GM23338 (cell line): ENCODE data around the gene CEBPB. TPM values are rescaled to one million over a fixed set of nuclear protein-coding genes. Genes with fewer than 3 reads are reported as not detected.
"Not testable (repeated sequence)": the region's sequence is repeated elsewhere in the genome, so short reads cannot be mapped to it uniquely, and the experiment has no call there.

Experiments used
- ATAC-seq: fragments of 200-7000 bp; cut with Tn5 transposase; 3 replicates; pipeline ENCODE4 v1.9.1; 2020
- DNase-seq: peaks from one replicate; pipeline ENCODE4 v3.0.0-alpha.2; 2015; ENCODE audit warnings: low spot score
- H2AFZ ChIP-seq: fragments of 200-600 bp; sonication (generic); 2 replicates; pipeline ENCODE4 v1.8.0; 2016; ENCODE audit warnings: antibody characterized with exemption, mild to moderate bottlenecking, moderate library complexity
- H3F3A ChIP-seq: fragments of 200-600 bp; sonication (generic); replicated peaks from 2 replicates; pipeline ENCODE4 v1.8.0; 2017; ENCODE audit warnings: antibody characterized with exemption, mixed run types, low read depth
- H3K27ac ChIP-seq: fragments of 200-600 bp; sonication (generic); 2 replicates; pipeline ENCODE4 v1.6.1; 2016; ENCODE audit warnings: low read depth
- H3K27me3 ChIP-seq: fragments of 200-600 bp; sonication (generic); 2 replicates; pipeline ENCODE4 v1.8.0; 2016; ENCODE audit warnings: mild to moderate bottlenecking, mixed run types, moderate library complexity; ENCODE audit not compliant: insufficient read depth
- H3K36me3 ChIP-seq: fragments of 200-600 bp; sonication (generic); 2 replicates; pipeline ENCODE4 v1.8.0; 2016; ENCODE audit warnings: mild to moderate bottlenecking; ENCODE audit not compliant: insufficient read depth
- H3K4me1 ChIP-seq: fragments of 200-600 bp; sonication (generic); 2 replicates; pipeline ENCODE4 v1.8.0; 2016; ENCODE audit warnings: mild to moderate bottlenecking, moderate library complexity; ENCODE audit not compliant: insufficient read depth
- H3K4me2 ChIP-seq: fragments of 200-600 bp; sonication (generic); 2 replicates; pipeline ENCODE4 v1.7.1; 2017; ENCODE audit warnings: mixed run types
- H3K4me3 ChIP-seq: fragments of 200-600 bp; sonication (generic); 2 replicates; pipeline ENCODE4 v1.6.1; 2016; ENCODE audit warnings: mixed run types
- H3K79me2 ChIP-seq: fragments of 200-600 bp; sonication (generic); replicated peaks from 2 replicates; pipeline ENCODE4 v1.8.0; 2017; ENCODE audit warnings: mild to moderate bottlenecking; ENCODE audit not compliant: insufficient read depth
- H3K9me2 ChIP-seq: fragments of 200-600 bp; sonication (generic); 2 replicates; pipeline ENCODE4 v1.8.0; 2017; ENCODE audit not compliant: insufficient read depth
- H4K20me1 ChIP-seq: fragments of 200-600 bp; sonication (generic); replicated peaks from 2 replicates; pipeline ENCODE4 v1.8.0; 2017; ENCODE audit warnings: mild to moderate bottlenecking; ENCODE audit not compliant: insufficient read depth
- H3K27ac Mint-ChIP-seq: 2 replicates; pipeline ENCODE4 v1.8.0; 2020; ENCODE audit warnings: inconsistent platforms, mild to moderate bottlenecking, moderate library complexity, mixed read lengths
- H3K27me3 Mint-ChIP-seq: 3 replicates; pipeline ENCODE4 v1.8.0; 2022; ENCODE audit warnings: low read depth, mild to moderate bottlenecking, moderate library complexity, mixed read lengths, inconsistent platforms; ENCODE audit not compliant: insufficient read depth, poor library complexity
- H3K36me3 Mint-ChIP-seq: 3 replicates; pipeline ENCODE4 v1.8.0; 2021; ENCODE audit warnings: low read depth, mild to moderate bottlenecking, inconsistent platforms, moderate library complexity, mixed read lengths
- H3K4me1 Mint-ChIP-seq: 3 replicates; pipeline ENCODE4 v1.8.0; 2020; ENCODE audit warnings: mild to moderate bottlenecking, inconsistent platforms, mixed read lengths
- H3K4me3 Mint-ChIP-seq: 3 replicates; pipeline ENCODE4 v1.8.0; 2021; ENCODE audit warnings: moderate library complexity, mild to moderate bottlenecking, inconsistent platforms, mixed read lengths
- H3K9me3 Mint-ChIP-seq: 3 replicates; pipeline ENCODE4 v1.8.0; 2020; ENCODE audit warnings: moderate library complexity, mild to moderate bottlenecking, inconsistent platforms, mixed read lengths
- CREB1 ChIP-seq: fragments of 250-450 bp; sonication (Bioruptor Pico); IDR thresholded peaks from 2 replicates; pipeline ENCODE4 v1.5.0; 2020; ENCODE audit warnings: low read depth, mild to moderate bottlenecking, moderate library complexity
- CTCF ChIP-seq, 2 experiments: fragments of 200-600 bp in 1 of 2; sonication (generic) in 1 of 2; conservative IDR thresholded peaks; 2 replicates each; pipeline versions ENCODE4 v1.5.1 to v1.6.1; 2016 to 2017; ENCODE audit warnings: antibody characterized with exemption in 2 of 2, low read depth in 2 of 2, mild to moderate bottlenecking in 2 of 2, moderate library complexity in 1 of 2
- REST ChIP-seq: IDR thresholded peaks from one replicate; pipeline ENCODE4 v1.6.1; 2018; ENCODE audit warnings: antibody characterized with exemption; ENCODE audit not compliant: unreplicated experiment
- ZNF462 ChIP-seq: fragments of 250-450 bp; sonication (Bioruptor Pico); IDR thresholded peaks from 2 replicates; pipeline ENCODE4 v1.5.0; 2020; ENCODE audit warnings: mild to moderate bottlenecking, moderate library complexity
- polyA plus RNA-seq: library from polyadenylated mRNA; unstranded; fragments of >200 nt; fragmentation: Nextera tagmentation; extraction: Ambion mirVana; gene quantifications from 2 replicates; pipeline ENCODE4 v1.2.1, GENCODE V29; 2016
- total RNA-seq: library from RNA; depleted of rRNA; stranded (reverse); fragments of >200 nt; shearing (Covaris generic); gene quantifications from 2 replicates; pipeline ENCODE4 v1.2.3, GENCODE V29; 2014

Gene CEBPB
- total and polyA plus RNA-seq, 2 experiments from 2014 or later = 20.6 to 25.4 TPM

- TF ChIP-seq REST (no peak), CREB1 (no peak)
Observed at GRCh38 chr20:50200482-50201104, 10.0 kb downstream of the CEBPB start (continued).

GRCh38 chr20:50201710-50202109 lies 11.1 kb downstream of the CEBPB start:
- not testable (repeated sequence) for ATAC-seq

GRCh38 chr20:50202677-50203076 lies 12.0 kb downstream of the CEBPB start:
- Histone ChIP-seq H3K79me2 (no peaks in the 10 kb centered on the region), H3K4me3 (no peak overlapping the region), H3K27me3 (no peaks in the 10 kb centered on the region), H3K4me1 (no peaks in the 10 kb centered on the region; the same call in 1 of the 2 replicates), H3K36me3 (no peaks in the 10 kb centered on the region), H2AFZ (no peak overlapping the region), H3K4me2 (no peak overlapping the region), H4K20me1 (no peaks in the 10 kb centered on the region), H3F3A (no peaks in the 10 kb centered on the region), H3K27ac (no peak overlapping the region), H3K9me2 (no peaks in the 10 kb centered on the region)
- H3K4me1 Mint-ChIP-seq = peaks cover 15% of the 10 kb centered on the region
- peaks cover 41% of the 10 kb centered on the region for H3K9me3 Mint-ChIP-seq
- no peak for DNase-seq
- no peaks in the 10 kb centered on the region for H3K27me3 Mint-ChIP-seq
- no peak overlapping the region for H3K4me3 Mint-ChIP-seq
- H3K36me3 Mint-ChIP-seq = peaks cover 21% of the 10 kb centered on the region
- H3K27ac Mint-ChIP-seq = no peak overlapping the region
- ATAC-seq = no peak
- TF ChIP-seq ZNF462 = no peak
- no peak for TF ChIP-seq CTCF (conservative IDR thresholded peaks at IDR 0.05; ENCODE audit: low read depth in 2 of 2)

More at GRCh38 chr20:50201710-50202109, 11.1 kb downstream of the CEBPB start:
- not testable (repeated sequence) for H3K36me3 ChIP-seq, H3K27ac ChIP-seq, DNase-seq, H3K4me3 Mint-ChIP-seq, H3K27me3 ChIP-seq, H3K4me2 ChIP-seq, H3K4me3 ChIP-seq, H3K79me2 ChIP-seq, H3F3A ChIP-seq, H4K20me1 ChIP-seq, H3K27me3 Mint-ChIP-seq, H2AFZ ChIP-seq, H3K27ac Mint-ChIP-seq, H3K9me2 ChIP-seq, H3K4me1 ChIP-seq
- Mint-ChIP-seq H3K9me3 (peaks cover 41% of the 10 kb centered on the region), H3K4me1 (peaks cover 21% of the 10 kb centered on the region), H3K36me3 (peaks cover 21% of the 10 kb centered on the region)
